ENCODE measurements around the gene PLA2G5.

Gene PLA2G5

DNA sequence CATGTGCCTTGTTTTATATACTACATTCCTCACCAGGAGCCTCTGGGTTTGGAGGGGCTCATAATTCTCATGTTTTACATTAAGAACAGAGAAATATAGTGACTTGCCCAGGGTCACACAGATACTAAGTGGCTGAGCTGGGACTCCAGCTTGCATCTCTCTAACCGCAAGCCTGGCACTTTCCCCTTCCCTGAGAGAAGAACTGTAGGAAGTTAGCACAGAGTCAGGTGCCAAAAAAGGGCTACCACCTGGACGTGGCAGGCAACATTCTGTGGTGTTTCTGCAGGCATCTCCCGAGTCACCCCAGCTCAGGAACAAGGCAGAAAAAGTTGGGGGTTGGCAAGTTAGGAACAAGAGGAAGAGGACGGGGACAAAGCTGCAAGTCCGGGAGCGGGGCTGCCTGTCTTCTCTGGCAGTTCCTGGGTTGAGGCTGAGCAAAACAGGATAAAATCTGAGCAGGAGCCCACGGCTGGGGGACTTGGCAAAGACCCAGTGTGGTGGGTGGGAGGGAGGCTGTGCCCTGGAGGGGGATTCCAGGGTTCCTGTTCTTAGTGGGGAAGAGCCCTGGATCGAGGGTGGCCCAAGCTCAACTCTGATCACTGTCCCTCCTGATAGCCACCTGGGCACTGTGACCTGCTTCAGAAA, 9.8 kb downstream of the PLA2G5 start:
- Histone ChIP-seq H4K20me1 (ENCODE audit: insufficient read depth, low read length) (no peaks in the 10 kb centered on the region; the same call in 1 of the 2 replicates), H2AFZ (ENCODE audit: low read depth, low read length) (no peak overlapping the region), H3K27me3 (ENCODE audit: insufficient read depth, low read length, poor library complexity) (peaks cover 16% of the 10 kb centered on the region), H3K27ac (ENCODE audit: low read length) (no peak overlapping the region), H3K9me3 (ENCODE audit: insufficient read depth, low read length, severe bottlenecking) (no peaks in the 10 kb centered on the region), H3K4me1 (ENCODE audit: insufficient read depth, low read length) (no peaks in the 10 kb centered on the region), H3K4me3 (ENCODE audit: low read depth in 1 of 2, low read length in 2 of 2) (no peak overlapping the region), H3K9ac (ENCODE audit: low read depth, low read length) (no peak overlapping the region), H3K79me2 (ENCODE audit: insufficient read depth, low read length) (no peaks in the 10 kb centered on the region), H3K36me3 (ENCODE audit: insufficient read depth, low read length) (no peaks in the 10 kb centered on the region), H3K4me2 (ENCODE audit: insufficient read depth, low read length) (no peak overlapping the region)
- TF ChIP-seq, protein P1, sequence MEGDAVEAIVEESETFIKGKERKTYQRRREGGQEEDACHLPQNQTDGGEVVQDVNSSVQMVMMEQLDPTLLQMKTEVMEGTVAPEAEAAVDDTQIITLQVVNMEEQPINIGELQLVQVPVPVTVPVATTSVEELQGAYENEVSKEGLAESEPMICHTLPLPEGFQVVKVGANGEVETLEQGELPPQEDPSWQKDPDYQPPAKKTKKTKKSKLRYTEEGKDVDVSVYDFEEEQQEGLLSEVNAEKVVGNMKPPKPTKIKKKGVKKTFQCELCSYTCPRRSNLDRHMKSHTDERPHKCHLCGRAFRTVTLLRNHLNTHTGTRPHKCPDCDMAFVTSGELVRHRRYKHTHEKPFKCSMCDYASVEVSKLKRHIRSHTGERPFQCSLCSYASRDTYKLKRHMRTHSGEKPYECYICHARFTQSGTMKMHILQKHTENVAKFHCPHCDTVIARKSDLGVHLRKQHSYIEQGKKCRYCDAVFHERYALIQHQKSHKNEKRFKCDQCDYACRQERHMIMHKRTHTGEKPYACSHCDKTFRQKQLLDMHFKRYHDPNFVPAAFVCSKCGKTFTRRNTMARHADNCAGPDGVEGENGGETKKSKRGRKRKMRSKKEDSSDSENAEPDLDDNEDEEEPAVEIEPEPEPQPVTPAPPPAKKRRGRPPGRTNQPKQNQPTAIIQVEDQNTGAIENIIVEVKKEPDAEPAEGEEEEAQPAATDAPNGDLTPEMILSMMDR (IDR thresholded peaks at IDR 0.05; ENCODE audit: borderline replicate concordance, extremely low read depth, low read length, poor library complexity, severe bottlenecking): no peak
- TF ChIP-seq EZH2 (IDR thresholded peaks at IDR 0.05; ENCODE audit: borderline replicate concordance, low read depth, low read length, severe bottlenecking): no peak
- DNase-seq: no peak
- ATAC-seq (ENCODE audit: insufficient read depth, low read depth): no peak

DNA sequence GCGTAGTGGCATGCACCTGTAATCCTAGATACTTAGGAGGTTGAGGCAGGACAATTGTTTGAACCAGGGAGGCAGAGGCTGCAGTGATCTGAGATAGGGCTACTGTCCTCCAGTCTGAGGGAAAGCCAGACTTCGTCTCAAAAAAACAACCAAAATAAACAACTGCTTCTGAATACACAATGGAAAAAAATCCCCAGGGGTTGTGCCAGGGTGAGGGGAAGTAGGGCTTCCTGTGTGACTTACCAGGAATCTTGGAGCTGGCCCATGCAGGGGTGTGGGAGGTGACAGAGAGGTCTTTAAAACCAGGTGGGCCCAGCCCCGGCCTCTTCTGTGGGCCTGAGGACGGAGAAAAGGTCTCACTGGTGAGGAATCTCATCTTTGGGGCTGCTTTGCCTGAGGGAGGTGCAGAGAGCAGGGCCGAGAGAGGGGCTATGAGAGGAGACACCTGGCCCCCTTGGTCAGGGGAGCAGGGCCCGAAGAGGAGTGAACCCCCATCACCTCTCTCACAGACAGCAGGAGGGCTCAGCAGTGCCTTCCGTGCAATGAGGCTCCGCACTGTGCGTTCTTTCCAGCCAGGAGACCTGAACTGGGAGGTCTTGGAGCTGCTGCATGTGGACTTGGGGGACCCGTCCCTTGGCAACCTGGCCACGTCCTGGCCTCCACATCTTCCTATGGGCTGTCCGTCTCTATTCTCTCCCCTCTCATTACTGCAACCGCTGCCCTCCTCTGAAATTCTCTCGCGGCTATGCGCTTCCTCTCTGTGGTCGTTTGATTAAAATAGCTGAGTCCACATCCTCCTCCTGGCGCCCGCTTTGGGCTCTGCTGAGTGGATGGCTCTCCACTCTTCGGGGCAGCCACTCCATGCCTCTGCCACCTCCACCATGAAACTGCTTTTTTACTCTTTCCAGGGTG, 10.7 kb downstream of the PLA2G5 start:
- H4K20me1 ChIP-seq (ENCODE audit: insufficient read depth, low read length): no peaks in the 10 kb centered on the region; the same call in 1 of the 2 replicates
- DNase-seq: no peak
- H3K27me3 ChIP-seq (ENCODE audit: insufficient read depth, low read length, poor library complexity): peaks cover 16% of the 10 kb centered on the region
- no peak overlapping the region for H2AFZ ChIP-seq (ENCODE audit: low read depth, low read length)
- H3K4me1 ChIP-seq (ENCODE audit: insufficient read depth, low read length): no peaks in the 10 kb centered on the region
- ATAC-seq (ENCODE audit: insufficient read depth, low read depth): 0 out of 3 replicates have a peak, but pooled peaks have one; percentile 22
- no peak overlapping the region for H3K9ac ChIP-seq (ENCODE audit: low read depth, low read length)
- H3K9me3 ChIP-seq (ENCODE audit: insufficient read depth, low read length, severe bottlenecking): no peaks in the 10 kb centered on the region
- no peaks in the 10 kb centered on the region for H3K36me3 ChIP-seq (ENCODE audit: insufficient read depth, low read length)
- TF ChIP-seq, protein P1 (IDR thresholded peaks at IDR 0.05; ENCODE audit: borderline replicate concordance, extremely low read depth, low read length, poor library complexity, severe bottlenecking): no peak
- TF ChIP-seq EZH2 (IDR thresholded peaks at IDR 0.05; ENCODE audit: borderline replicate concordance, low read depth, low read length, severe bottlenecking): no peak
- H3K4me2 ChIP-seq (ENCODE audit: insufficient read depth, low read length): no peak overlapping the region
- H3K27ac ChIP-seq (ENCODE audit: low read length): no peak overlapping the region
- no peak overlapping the region for H3K4me3 ChIP-seq (ENCODE audit: low read depth in 1 of 2, low read length in 2 of 2)
- no peaks in the 10 kb centered on the region for H3K79me2 ChIP-seq (ENCODE audit: insufficient read depth, low read length)

DNA sequence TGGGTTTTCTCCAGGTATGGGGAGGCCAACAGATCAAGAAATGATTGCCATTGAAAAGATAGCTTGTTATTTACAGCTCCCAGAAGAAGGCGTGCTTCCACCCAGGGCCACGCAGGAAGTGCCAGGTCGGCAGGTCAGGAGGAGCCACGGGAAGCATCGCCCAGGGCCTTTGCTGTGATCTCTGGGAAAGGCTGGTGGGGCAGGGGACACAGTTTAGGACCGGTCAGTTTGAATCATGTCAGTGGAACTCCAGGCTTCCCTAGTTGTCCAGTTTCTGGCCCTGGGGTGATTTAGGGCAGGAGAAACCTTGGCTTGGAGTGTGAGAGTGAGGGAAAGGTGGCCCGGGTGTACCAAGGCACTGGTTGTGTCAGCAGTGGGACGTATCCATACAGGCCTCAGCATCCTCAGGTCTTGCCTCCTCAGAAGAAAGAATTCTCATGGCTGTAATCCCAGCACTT, 11.4 kb downstream of the PLA2G5 start:
- H3K4me2 ChIP-seq (ENCODE audit: insufficient read depth, low read length): no peak overlapping the region
- H2AFZ ChIP-seq (ENCODE audit: low read depth, low read length): no peak overlapping the region
- TF ChIP-seq, protein P1 (IDR thresholded peaks at IDR 0.05; ENCODE audit: borderline replicate concordance, extremely low read depth, low read length, poor library complexity, severe bottlenecking): no peak
- no peak for TF ChIP-seq EZH2 (IDR thresholded peaks at IDR 0.05; ENCODE audit: borderline replicate concordance, low read depth, low read length, severe bottlenecking)

More for the DNA sequence above, 11.4 kb downstream of the PLA2G5 start:
- H3K27ac ChIP-seq (ENCODE audit: low read length): no peak overlapping the region
- DNase-seq (no peak), ATAC-seq (ENCODE audit: insufficient read depth, low read depth) (no peak)
- H3K4me1 ChIP-seq (ENCODE audit: insufficient read depth, low read length): no peaks in the 10 kb centered on the region
- peaks cover 16% of the 10 kb centered on the region for H3K27me3 ChIP-seq (ENCODE audit: insufficient read depth, low read length, poor library complexity)
- H4K20me1 ChIP-seq (ENCODE audit: insufficient read depth, low read length): no peaks in the 10 kb centered on the region; the same call in 1 of the 2 replicates
- no peaks in the 10 kb centered on the region for H3K79me2 ChIP-seq (ENCODE audit: insufficient read depth, low read length)
- no peaks in the 10 kb centered on the region for H3K36me3 ChIP-seq (ENCODE audit: insufficient read depth, low read length)
- no peak overlapping the region for H3K4me3 ChIP-seq (ENCODE audit: low read depth in 1 of 2, low read length in 2 of 2)
- H3K9ac ChIP-seq (ENCODE audit: low read depth, low read length): no peak overlapping the region
- H3K9me3 ChIP-seq (ENCODE audit: insufficient read depth, low read length, severe bottlenecking): no peaks in the 10 kb centered on the region

Measured in DND-41 (cell line).